NCI-H774 (cell line): Measurements from ENCODE around the gene SUDS3.
A peak's percentile ranks its signal among the peaks of the same experiment; 100 is the strongest.
"Not testable (repeated sequence)": the region's sequence is repeated elsewhere in the genome, so short reads cannot be mapped to it uniquely, and the experiment has no call there.

Experiments
- DNase-seq: peaks from one replicate; lab custom pipeline; 2025; lab: John Stamatoyannopoulos, UW

The SUDS3 gene, protein sequence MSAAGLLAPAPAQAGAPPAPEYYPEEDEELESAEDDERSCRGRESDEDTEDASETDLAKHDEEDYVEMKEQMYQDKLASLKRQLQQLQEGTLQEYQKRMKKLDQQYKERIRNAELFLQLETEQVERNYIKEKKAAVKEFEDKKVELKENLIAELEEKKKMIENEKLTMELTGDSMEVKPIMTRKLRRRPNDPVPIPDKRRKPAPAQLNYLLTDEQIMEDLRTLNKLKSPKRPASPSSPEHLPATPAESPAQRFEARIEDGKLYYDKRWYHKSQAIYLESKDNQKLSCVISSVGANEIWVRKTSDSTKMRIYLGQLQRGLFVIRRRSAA

DNA sequence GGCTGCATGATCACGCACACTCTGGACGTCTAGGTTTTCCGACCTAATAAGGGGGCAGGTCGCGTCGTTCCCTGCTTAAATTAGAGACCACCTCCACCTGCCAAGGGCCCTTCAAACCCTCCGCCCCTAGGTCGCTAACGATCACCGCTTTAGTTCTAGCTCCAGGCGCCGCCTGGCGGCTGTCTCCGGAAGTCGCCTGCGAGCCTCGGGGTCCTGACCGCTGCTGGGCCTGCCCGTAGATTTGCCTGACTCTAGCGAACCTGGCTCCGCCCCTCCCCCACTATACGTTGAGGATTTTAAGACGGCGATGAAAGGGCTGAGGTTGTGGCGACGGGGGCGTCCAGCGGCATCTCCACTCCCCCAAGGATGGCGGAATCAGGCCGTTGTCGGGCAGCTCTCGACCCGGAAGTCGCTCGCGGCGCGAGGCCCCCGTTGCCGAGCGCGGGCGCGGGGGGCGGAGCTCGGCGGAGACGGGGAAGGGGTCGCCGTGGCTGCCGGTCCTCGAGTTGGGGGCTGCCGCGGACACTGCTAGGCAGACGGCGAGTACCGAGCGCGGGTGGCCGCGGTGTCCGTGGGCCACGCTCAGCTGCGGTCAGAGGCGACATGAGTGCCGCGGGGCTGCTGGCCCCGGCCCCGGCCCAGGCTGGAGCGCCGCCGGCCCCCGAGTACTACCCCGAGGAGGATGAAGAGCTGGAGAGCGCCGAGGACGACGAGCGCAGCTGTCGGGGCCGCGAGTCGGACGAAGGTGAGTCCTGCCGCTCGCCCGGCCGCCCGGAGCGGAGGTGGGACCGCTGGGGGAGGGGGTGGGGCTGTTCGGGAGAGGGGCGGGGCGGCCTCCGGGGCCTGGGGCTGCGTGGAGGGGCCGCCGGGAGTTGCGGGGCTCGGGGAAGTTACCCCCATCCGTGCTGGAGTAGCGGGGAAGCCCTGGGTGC lies at the start of gene SUDS3:
Gene SUDS3, plus strand, starts transcription at position 467 of the 932 bp plus-strand sequence. Its CDS starts 137 bp downstream, at position 604.
- DNase-seq = peak; percentile 90

DNA sequence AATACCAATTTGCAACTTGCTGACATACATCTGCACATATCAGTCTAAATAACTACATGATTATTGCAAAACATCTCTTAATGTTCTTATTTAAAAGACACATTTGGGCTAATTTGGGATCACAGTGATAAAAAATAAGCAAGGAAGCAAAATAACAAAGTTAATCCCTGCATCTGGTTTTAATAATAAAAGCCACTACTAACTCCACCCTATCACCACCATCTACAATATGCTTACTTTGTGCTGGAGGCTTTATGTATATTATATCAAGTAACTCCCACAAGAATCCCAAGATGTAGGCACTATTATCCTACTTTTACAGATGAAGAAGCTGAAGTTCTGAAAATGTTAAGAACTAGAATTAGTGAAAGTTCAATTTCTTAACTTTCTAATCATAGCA lies 49.4 kb upstream of the SUDS3 start:
- no peak for DNase-seq

DNA sequence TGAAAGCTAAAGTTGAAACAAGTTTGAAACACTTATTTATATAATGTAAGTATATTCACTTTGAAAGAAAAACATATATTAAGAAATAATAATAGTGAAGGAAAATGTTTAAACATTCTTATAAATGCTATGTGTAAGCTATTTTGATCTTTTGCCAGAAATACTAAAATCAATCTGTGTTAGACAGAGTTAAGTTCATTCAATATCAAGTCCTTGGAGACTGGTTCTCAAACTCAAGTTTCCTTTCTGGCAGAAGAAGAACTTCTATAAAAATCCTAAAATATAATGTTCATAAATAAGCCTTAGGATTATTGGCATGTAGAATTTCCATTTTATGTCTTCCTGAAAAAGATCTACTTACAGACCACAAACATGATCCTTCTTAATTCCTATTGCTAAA lies 49.0 kb upstream of the SUDS3 start:
- DNase-seq = no peak

GRCh38 chr12:118328486-118329330 lies 47.6 kb upstream of the SUDS3 start:
- no peak for DNase-seq

- DNase-seq = no peak
Measured at GRCh38 chr12:118330421-118331018, 45.8 kb upstream of the SUDS3 start.

DNA sequence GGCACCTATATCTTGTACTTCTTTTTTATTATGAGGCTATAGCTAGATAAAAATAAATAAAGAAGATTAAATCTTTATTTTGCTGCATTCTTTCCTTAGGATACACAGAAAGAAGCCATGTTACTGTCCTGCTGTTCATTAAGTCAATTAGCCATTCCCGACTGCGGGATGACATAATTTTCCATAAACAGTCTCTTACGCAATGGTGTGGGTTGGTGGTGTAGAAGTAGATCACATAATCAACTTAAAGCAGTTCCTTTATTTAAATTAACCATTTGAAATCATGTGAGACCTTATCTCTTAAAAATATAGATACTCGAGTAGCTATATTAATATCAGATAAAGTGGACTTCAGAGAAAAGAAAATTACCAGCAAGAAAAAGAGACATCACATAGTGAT lies 43.8 kb upstream of the SUDS3 start:
- DNase-seq = no peak

- no peak for DNase-seq
Measured at GRCh38 chr12:118334241-118334640, 42.1 kb upstream of the SUDS3 start.

DNA sequence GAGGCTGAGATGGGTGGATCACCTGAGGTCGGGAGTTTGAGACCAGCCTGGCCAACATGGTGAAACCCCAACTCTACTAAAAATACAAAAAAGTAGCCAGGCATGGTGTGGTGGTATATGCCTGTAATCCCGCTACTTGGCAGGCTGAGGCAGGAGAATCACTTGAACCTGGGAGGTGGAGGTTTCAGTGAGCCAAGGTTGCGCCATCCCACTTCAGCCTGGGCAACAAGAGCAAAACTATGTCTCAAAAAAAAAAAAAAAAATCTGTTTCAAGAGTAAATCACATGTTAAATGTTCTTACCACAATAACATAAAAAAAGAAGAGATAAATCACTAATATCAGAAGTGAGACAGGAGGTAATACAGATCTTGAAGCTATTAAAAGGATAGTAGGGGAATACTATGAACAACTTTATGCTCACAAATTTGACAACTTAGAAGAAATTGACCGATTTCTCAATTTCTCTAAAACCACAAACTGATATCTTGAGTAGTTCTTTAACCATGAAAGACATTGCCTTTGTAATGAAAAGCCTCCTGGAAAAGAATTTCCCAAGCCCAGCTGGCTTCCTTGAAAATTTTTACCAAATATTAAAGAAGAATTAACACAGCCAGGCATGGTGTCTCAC lies 41.3 kb upstream of the SUDS3 start:
- no peak for DNase-seq

DNA sequence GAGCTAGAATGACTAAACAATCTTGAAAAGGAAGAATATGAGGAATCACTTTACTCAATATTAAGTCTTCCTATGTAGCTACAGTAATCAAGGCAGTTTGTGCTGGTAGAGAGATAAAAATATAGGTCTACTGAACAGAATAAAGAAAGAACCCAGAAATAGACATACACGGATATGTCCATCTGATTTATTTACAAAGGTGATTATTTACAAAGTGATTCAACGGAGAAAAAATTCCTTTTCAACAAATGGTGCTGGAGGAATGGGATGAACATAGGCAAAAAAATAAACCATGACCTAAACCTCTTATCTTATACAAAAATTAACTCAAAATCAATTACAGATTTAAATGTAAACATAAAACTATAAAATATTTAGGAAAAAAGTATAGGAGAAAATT lies 40.2 kb upstream of the SUDS3 start:
- no peak for DNase-seq

GRCh38 chr12:118337194-118337838 lies 39.0 kb upstream of the SUDS3 start:
- DNase-seq = no peak

- DNase-seq = no peak
Measured at GRCh38 chr12:118342090-118342489, 34.3 kb upstream of the SUDS3 start.

DNA sequence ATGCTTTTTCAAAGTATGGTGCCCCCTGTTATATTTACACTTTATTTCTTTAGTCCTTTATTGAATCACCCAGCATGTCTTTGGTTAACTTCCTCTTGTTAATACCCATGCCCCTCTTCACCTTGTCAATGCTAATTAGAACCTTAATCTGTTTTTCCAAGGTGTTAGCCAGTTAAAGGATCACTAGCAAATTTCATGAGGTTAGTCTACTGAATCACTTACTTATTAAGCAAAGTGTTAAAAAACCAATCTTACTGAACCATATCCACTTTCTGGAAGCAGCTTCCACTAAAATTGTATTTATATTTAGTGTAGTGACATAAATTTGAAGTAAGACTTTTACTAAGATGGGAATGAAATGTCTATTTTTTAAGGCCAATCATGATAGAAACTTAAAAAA lies 31.5 kb upstream of the SUDS3 start:
- DNase-seq = no peak

- DNase-seq = no peak
Measured at GRCh38 chr12:118345355-118345754, 31.0 kb upstream of the SUDS3 start.

DNA sequence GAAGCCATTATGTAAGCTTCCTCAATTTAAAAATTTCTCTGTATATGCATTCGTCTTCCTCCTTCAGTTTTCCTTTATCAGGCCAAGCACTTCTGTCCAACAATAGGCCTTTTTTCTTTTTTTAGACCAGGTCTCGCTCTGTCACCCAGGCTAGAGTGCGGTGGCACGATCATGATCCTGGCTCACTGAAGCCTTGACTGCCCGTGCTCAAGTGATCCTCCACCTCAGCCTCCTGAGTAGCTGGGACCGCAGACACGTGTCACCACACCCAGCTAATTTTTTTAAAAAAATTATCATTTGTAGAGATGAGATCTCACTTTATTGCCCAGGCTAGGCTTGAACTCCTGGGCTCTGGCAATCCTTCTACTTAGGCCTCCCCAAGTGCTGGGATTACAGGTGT lies 29.5 kb upstream of the SUDS3 start:
- DNase-seq = no peak

DNA sequence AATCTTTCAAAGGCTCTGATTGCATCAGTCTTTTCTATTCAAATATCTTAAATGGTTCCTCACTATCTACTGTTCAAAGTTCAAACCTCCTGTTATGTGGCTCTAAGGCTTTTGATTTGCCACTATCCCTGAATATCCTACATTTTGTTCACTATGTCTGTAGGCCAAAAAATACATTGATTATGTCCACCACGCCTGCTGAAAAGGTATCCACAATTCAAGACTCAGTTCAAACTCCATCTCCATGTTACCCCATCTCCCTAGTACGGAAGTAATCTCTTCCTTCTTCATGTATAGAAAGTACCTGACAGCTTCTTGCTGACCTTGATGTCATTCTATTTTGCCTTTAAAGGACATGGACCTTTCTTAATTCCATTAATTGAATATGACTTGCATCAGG lies 28.4 kb upstream of the SUDS3 start:
- DNase-seq = no peak

GRCh38 chr12:118350908-118351559 lies 25.3 kb upstream of the SUDS3 start:
- no peak for DNase-seq

DNA sequence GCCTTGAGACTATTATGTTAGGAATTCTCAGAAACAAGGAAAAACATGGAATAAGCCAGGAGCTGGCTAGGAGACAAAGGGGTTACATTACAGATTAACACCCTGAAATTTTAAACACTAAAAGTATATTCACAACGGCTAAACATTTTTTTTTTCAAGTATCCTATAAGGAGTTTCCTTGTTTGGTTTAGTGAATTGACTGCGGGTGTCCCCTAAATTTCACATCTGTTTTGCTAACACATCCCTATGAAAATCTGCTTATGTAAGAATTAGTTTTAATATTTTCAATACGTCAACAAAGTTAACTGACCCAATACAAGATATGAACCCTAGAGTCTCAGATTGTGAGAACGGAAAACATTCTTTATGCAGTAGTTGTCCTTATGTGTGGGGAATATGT lies 22.6 kb upstream of the SUDS3 start:
- no peak for DNase-seq

DNA sequence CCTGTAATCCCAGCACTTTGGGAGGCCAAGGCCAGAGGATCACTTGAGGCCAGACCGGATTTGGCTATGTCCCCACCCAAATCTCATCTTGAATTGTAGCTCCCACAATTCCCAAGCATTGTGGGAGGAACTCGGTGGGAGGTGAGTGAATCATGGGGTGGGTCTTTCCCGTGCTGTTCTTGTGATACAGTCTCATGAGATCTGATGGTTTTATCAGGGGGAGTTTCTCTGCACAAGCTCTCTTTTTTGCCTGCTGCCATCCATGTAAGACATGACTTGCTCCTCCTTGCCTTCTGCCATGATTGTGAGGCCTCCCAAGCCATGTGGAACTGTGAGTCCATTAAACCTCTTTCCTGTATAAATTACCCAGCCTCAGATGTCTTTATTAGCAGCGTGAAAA lies 21.9 kb upstream of the SUDS3 start:
- DNase-seq = not testable (repeated sequence)

DNA sequence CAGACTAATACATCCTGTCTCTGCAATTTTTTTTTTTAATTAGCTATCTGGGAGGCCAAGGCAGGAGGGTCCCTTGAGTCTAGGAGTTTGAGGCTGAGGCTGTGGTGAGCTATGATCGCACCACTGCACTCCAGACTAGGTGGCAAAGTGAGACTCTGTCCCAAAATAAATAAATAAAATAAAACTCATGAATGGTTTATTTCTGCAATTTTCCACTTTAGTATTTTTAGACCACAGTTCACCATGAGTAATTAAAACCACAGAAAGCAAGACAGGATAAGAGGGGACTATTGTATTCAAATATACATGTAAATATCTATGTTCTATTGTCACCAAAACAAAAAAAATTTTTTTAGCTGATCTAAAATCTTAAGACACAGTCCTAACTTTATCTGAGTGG lies 21.5 kb upstream of the SUDS3 start:
- DNase-seq = no peak

GRCh38 chr12:118355843-118356242 lies 20.5 kb upstream of the SUDS3 start:
- no peak for DNase-seq
